Stimulated activated CD4-positive, alpha-beta T cell treated with anti-CD3 and anti-CD28 coated beads, Interleukin-15, amount 100 ng/mL, for 1 hour (primary cell): Measurements from ENCODE around the gene CNOT11.
"Not testable (repeated sequence)": the region's sequence is repeated elsewhere in the genome, so short reads cannot be mapped to it uniquely, and the experiment has no call there.

Experiments used
- DNase-seq, 2 donors: peaks; one replicate each; pipeline ENCODE4 v3.0.0-alpha.2; 2020; ENCODE audit warnings: low read depth in 1 of 2, low spot score in 1 of 2

Gene CNOT11

GRCh38 chr2:101244899-101245298, 7.8 kb upstream of the CNOT11 start:
- DNase-seq = not testable (repeated sequence)

DNA sequence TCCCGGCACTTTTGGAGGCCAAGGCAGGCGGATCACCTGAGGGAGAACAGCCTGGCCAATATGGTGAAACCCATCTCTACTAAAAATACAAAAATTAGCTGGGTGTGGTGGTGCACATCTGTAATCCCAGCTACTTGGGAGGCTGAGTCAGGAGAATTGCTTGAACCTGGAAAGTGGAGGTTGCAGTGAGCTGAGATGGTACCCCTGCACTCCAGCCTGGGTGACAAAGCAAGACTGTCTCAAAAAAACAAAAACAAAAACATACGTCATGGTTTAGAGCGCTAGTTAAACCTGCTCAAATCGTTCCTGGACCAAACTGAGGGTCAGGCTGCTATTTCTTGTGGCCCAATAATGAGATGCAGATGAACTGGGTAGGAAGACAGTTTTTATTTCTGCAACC, 7.2 kb upstream of the CNOT11 start:
- DNase-seq = not testable (repeated sequence)

- DNase-seq = not testable (repeated sequence)
Measured at GRCh38 chr2:101248756-101249155, 3.9 kb upstream of the CNOT11 start.

GRCh38 chr2:101249826-101250225, 2.9 kb upstream of the CNOT11 start:
- no peak for DNase-seq

GRCh38 chr2:101251246-101251781, 1.4 kb upstream of the CNOT11 start:
- not testable (repeated sequence) for DNase-seq

- DNase-seq = no peak
Measured at GRCh38 chr2:101251844-101252407, 760 bp upstream of the CNOT11 start.

- DNase-seq = peak; percentile 51 to 60
Measured at GRCh38 chr2:101253013-101253702, 472 bp downstream of the CNOT11 start.

DNA sequence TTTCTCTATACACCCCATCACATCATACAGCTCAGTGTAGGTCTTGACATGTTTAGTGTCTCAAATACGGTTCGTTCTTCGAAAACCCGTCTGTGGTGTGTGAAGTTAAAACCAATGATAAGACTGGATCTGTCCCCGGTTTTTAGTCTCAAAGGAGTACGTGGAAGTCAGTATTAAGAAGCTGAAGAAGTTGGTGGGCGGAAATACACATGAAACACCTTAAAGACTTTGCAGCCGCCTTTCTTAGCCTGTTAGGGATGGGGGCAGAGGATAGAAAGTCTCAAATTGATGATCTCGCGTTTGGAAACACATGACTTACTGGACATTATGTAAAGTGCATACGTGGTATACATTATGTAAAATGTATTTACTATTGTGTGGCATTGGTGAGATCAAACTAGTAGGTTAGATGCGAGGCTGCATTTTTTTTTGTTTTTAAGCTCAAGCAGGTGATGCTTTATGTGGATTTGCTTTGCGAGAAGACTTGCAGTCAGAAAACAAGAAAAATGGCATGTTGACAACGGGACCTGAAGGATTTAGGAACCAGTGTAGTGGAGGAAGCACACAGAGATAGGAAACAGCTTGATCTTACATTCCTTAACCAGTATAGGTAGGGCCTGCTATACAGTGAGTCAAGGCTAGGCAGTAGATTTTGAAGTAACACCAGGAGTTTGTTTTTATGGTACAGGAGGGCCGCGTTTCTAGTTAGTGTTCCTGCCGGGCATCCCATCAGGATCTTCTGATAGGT, 1.2 kb downstream of the CNOT11 start:
- no peak for DNase-seq

GRCh38 chr2:101255501-101255900, 2.8 kb downstream of the CNOT11 start:
- DNase-seq = no peak

DNA sequence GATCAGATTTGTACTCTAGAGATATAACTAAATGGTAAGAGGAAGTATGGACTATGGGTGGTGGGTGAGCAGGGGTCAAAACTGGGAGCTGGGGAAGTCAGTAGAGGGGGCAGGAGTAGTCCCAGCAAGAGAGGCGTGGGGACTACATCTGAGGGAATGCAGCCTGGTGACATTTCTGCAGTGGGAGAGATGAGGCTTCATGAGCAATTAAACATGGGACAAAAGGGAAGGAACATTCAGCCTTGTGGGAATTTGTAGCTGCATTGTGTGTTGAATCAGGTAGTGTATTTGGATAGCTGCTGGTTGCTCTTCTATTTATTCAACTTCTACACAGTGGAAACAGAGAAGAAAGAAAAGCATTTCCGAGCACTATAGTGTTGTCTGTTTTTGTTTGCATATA, 3.6 kb downstream of the CNOT11 start:
- no peak for DNase-seq

DNA sequence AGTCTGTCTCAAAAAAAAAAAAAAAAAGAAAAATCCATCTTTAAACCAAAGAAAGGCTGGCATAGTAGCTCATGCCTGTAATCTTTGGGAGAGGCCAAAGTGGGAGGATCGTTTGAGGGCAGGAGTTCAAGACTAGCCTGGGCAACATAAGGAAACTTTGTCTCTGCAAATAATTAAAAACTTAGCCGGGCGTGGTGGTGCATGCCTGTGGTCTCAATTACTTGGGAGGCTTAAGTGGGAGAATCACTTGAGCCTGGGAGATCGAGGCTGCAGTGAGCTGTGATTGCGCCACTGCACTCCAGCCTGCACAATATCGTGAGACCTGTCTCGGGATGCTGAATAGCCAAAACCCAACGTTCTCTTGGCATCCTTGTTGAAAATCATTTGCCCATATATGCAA, 6.1 kb downstream of the CNOT11 start:
- no peak for DNase-seq

GRCh38 chr2:101262142-101262541, 9.5 kb downstream of the CNOT11 start:
- DNase-seq = no peak

DNA sequence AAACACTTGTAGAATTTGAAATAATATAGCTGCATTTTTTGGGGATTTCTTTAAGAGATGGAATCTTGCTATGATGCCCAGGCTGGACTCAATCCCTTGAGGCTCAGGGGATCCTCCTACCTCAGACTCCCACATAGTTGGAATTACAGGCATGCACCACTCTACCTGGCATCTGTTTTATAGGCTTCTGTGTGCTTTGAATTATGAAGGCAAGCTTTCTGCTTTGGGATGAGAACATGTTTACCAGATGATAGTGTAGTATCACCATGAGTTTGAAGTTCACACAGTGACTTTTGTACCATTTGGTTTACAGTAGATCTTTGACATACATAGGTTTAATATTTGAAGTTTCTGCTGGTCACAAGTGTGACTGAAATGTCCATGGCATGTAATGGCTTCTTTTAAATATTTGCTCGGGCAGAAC, 10.7 kb downstream of the CNOT11 start:
- DNase-seq = no peak

DNA sequence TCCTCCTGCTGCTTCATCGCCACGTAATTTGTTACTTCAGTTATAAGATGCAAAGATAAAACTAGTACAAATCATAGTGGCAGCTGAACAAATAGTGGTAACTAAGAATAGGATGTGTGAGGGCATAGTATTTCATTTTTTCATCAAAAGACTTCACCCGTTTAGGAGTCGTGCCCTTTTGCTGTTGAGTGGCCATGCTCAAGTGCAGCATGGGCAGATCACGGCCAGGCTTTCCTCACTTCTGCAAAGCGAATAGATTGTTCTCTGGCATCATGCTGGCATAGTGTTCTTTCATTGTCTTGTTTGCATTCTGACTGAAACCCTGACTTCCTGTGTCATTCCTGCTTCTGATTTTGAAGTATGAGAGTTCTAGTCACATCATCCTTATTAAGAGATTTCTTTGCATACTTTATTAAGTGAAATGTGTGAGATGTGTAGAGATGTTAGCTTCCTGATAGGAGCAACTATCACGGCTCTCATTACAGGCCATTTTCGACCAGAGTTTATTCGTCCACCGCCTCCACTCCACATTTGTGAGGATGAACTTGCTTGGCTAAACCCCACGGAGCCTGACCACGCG, 11.8 kb downstream of the CNOT11 start:
- DNase-seq = no peak

- no peak for DNase-seq
Measured at GRCh38 chr2:101265893-101266499, 13.3 kb downstream of the CNOT11 start.

- DNase-seq = no peak
Measured at GRCh38 chr2:101267671-101268656, 15.3 kb downstream of the CNOT11 start.

GRCh38 chr2:101270700-101271259, 18.1 kb downstream of the CNOT11 start:
- no peak for DNase-seq

- no peak for DNase-seq
Measured at GRCh38 chr2:101272045-101272784, 19.5 kb downstream of the CNOT11 start.

- no peak for DNase-seq
Measured at GRCh38 chr2:101273056-101273455, 20.4 kb downstream of the CNOT11 start.
